HepG2 (cell line): ENCODE data around the gene DENND11. TPM values are rescaled to one million over a fixed set of nuclear protein-coding genes. Genes with fewer than 3 reads are reported as not detected.

Experiments
- ATAC-seq: fragments of 200-7000 bp; cut with Tn5 transposase; 3 replicates; pipeline ENCODE4 v1.9.1; 2020; ENCODE audit warnings: mild to moderate bottlenecking, moderate library complexity
- BruUV-seq: library from RNA; stranded (reverse); fragments of 400-500 nt; replicated peaks from 2 replicates; lab custom pipeline; 2021; lab: Mats Ljungman, UMichigan
- CTCF ChIA-PET: fragments of 300-600 bp; formaldehyde crosslinking; extraction: SDS; loops from one replicate; lab custom pipeline; 2021; ENCODE audit warnings: low total read pairs, inconsistent platforms, low intra/inter-chr PET ratio; lab: Yijun Ruan, JAX
- POLR2A ChIA-PET: fragments of 350-600 bp; sonication (Branson Sonifier 250); formaldehyde crosslinking; loops from one replicate; lab custom pipeline; 2020; ENCODE audit warnings: antibody characterized with exemption, inconsistent platforms; lab: Yijun Ruan, JAX
- DNase-seq: peaks from one replicate; pipeline ENCODE4 v3.0.0-alpha.2; 2015; ENCODE audit warnings: low spot score
- FAIRE-seq: peaks from 3 replicates; lab custom pipeline; 2011; peaks lifted over from hg19 to GRCh38; lab: Jason Lieb, UNC
- H2AFZ ChIP-seq: one replicate; pipeline ENCODE4 v1.6.1; 2011; ENCODE audit warnings: low read length, inconsistent platforms
- H3K27ac ChIP-seq: fragments of 300-600 bp; 3 replicates; pipeline ENCODE4 v1.8.0; 2011; ENCODE audit warnings: mixed run types, mild to moderate bottlenecking, mixed read lengths, low read length, inconsistent platforms; ENCODE audit not compliant: insufficient read depth; ENCODE audit errors: extremely low read length
- H3K27me3 ChIP-seq, 2 experiments: fragments of 200-600 bp in 1 of 2; 2 replicates in 1 of 2; 3 replicates in 1 of 2; pipeline versions ENCODE4 v1.6.0 to v1.8.0; 2011; ENCODE audit warnings: low read length in 2 of 2, mild to moderate bottlenecking in 2 of 2, moderate library complexity in 2 of 2, inconsistent platforms in 1 of 2; ENCODE audit not compliant: insufficient read depth in 2 of 2, control insufficient read depth in 1 of 2
- H3K36me3 ChIP-seq, 2 experiments: fragments of 200-600 bp in 1 of 2; replicated peaks in 1 of 2; 2 replicates in 1 of 2; 3 replicates in 1 of 2; pipeline versions ENCODE4 v1.5.1 to v1.8.0; 2011; ENCODE audit warnings: low read length in 2 of 2, inconsistent platforms in 1 of 2; ENCODE audit not compliant: insufficient read depth in 2 of 2, control insufficient read depth in 1 of 2
- H3K4me1 ChIP-seq: 2 replicates; pipeline ENCODE4 v1.5.1; 2012; ENCODE audit warnings: low read length, inconsistent platforms; ENCODE audit not compliant: insufficient read depth
- H3K4me2 ChIP-seq: 2 replicates; pipeline ENCODE4 v1.6.0; 2011; ENCODE audit warnings: low read depth, low read length, inconsistent platforms
- H3K4me3 ChIP-seq, 3 experiments: fragments of 200-600 bp in 1 of 3; sonication (generic), shearing (Covaris generic) in 1 of 3; replicated peaks in 1 of 3; 2 replicates each; pipeline ENCODE4 v1.5.1; 2011 to 2016; ENCODE audit warnings: low read length in 3 of 3, inconsistent platforms in 2 of 3, low read depth in 2 of 3, mild to moderate bottlenecking in 2 of 3, control low read depth in 1 of 3, mixed read lengths in 1 of 3; ENCODE audit not compliant: insufficient read depth in 1 of 3
- H3K79me2 ChIP-seq: one replicate; pipeline ENCODE4 v1.6.1; 2011; ENCODE audit warnings: low read length, inconsistent platforms; ENCODE audit not compliant: insufficient read depth
- H3K9ac ChIP-seq: 2 replicates; pipeline ENCODE4 v1.6.0; 2011; ENCODE audit warnings: mild to moderate bottlenecking, low read depth, low read length, inconsistent platforms; ENCODE audit not compliant: insufficient read depth
- H3K9me3 ChIP-seq: 2 replicates; pipeline ENCODE4 v1.5.1; 2012; ENCODE audit warnings: mild to moderate bottlenecking, low read length
- H4K20me1 ChIP-seq: 2 replicates; pipeline ENCODE4 v1.6.0; 2011; ENCODE audit warnings: inconsistent platforms, mild to moderate bottlenecking, low read length, moderate library complexity; ENCODE audit not compliant: insufficient read depth
- MYNN ChIP-seq: sonication (generic); formaldehyde crosslinking; IDR thresholded peaks from 2 replicates; pipeline ENCODE4 v1.4.0; 2020; ENCODE audit warnings: mild to moderate bottlenecking, low read depth, missing genetic modification reagents
- PHF21A ChIP-seq: sonication (generic); formaldehyde crosslinking; IDR thresholded peaks from 2 replicates; pipeline ENCODE4 v1.5.0; 2020; ENCODE audit warnings: mild to moderate bottlenecking, missing genetic modification reagents
- PHF5A ChIP-seq: IDR thresholded peaks from one replicate; pipeline ENCODE4 v1.6.1; 2018; ENCODE audit warnings: low read depth, missing genetic modification reagents; ENCODE audit not compliant: unreplicated experiment
- RBM22 ChIP-seq: fragments of 200-400 bp; formaldehyde crosslinking; optimal IDR thresholded peaks from 2 replicates; pipeline ENCODE3; 2017; ENCODE audit warnings: mild to moderate bottlenecking, low read length, moderate library complexity
- ZNF350 ChIP-seq: sonication (generic); formaldehyde crosslinking; IDR thresholded peaks from 2 replicates; pipeline ENCODE4 v1.4.0; 2020; ENCODE audit warnings: mild to moderate bottlenecking, low read depth, missing genetic modification reagents, borderline replicate concordance
- ZNF383 ChIP-seq: sonication (generic); formaldehyde crosslinking; IDR thresholded peaks from 2 replicates; pipeline ENCODE4 v1.4.0; 2020; ENCODE audit warnings: missing genetic modification reagents, mild to moderate bottlenecking, borderline replicate concordance
- ZNF678 ChIP-seq: sonication (generic); formaldehyde crosslinking; IDR thresholded peaks from 2 replicates; pipeline ENCODE4 v1.4.0; 2020; ENCODE audit warnings: mild to moderate bottlenecking, missing genetic modification reagents
- ZNF749 ChIP-seq: sonication (generic); formaldehyde crosslinking; IDR thresholded peaks from 2 replicates; pipeline ENCODE4 v1.8.0; 2022; ENCODE audit warnings: mild to moderate bottlenecking, missing genetic modification reagents, moderate library complexity, borderline replicate concordance
- ZNF83 ChIP-seq: sonication (generic); formaldehyde crosslinking; IDR thresholded peaks from 2 replicates; pipeline ENCODE4 v1.4.0; 2020; ENCODE audit warnings: missing genetic modification reagents, mild to moderate bottlenecking, borderline replicate concordance
- WGBS: methylation state at CpG from one replicate; pipeline ENCODE4 v1.1.6; 2017; ENCODE audit warnings: low lambda C conversion rate; 5-methylcytosine and 5-hydroxymethylcytosine counted together
- in situ Hi-C: cut with HindIII; loops from 2 replicates; pipeline ENCODE4 v1.10.0; 2017; ENCODE audit warnings: low pct_unique_long_range_greater_than_20kb; ENCODE audit not compliant: extremely low pct_ligation_motif_present
- intact Hi-C: fragments of 100-400 bp; cut with micrococcal nuclease; formaldehyde crosslinking; loops from one replicate; pipeline ENCODE4 v1.10.0; 2022; ENCODE audit not compliant: unreplicated experiment
- polyA plus RNA-seq, 8 experiments: library from polyadenylated mRNA; depleted of rRNA in 3 of 8; stranded (reverse) in 7 of 8; unstranded in 1 of 8; fragments of >200 nt; fragmentation: Illumina TruSeq in 4 of 8; extraction: Trizol in 4 of 8; gene quantifications; 2 replicates each; pipeline versions ENCODE4 v1.2.1 to v1.2.3, GENCODE V29; 2011 to 2016; ENCODE audit warnings: low read depth in 4 of 8, missing spikeins in 1 of 8, mixed read lengths in 1 of 8; ENCODE audit not compliant: insufficient read depth in 1 of 8
- total RNA-seq, 5 experiments: library from RNA; depleted of rRNA; stranded (reverse); fragments of >200 nt; fragmentation: Illumina TruSeq; extraction: Trizol; gene quantifications; 2 replicates each; pipeline ENCODE4 v1.2.3, GENCODE V29; 2016; ENCODE audit warnings: low read depth in 1 of 5

Gene DENND11
- total and polyA plus RNA-seq, 2 of the 13 experiments (the other 11 are each of a cell fraction or from before 2014, with no cell fraction given): 7.1 to 10.5 TPM

DNA sequence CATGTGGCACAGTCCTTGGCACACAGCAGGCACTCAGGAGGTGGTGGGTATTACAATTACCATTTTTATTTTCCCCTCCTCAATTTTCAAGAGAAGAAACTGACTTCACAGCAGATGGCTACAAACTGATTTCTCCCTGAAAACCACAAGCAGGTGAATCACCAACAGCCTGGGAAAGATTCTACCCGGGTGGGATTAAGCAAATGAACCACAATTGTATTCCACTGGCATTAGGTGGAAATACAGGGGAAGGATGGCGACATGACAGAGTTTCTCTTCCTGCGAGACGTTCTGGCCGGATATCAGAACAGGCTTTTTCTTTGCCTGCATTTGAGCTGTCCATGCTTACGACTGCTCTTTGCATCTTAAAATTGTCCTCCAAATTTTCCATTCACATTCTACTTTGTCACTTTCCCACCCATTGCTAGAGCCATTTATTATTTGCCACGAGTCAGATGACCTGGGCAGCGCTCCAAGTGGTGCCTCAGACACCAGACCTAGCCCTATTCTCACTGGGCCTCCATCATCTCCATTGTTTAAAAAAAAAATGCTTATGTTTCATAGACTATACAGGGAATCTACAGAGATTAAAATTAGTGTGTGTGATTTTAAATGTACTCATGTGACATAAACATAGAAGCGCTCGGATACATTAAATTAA, 4.6 kb downstream of the DENND11 start:
- Histone ChIP-seq H3K27ac (no peak overlapping the region), H3K9ac (no peak overlapping the region), H3K9me3 (no peaks in the 10 kb centered on the region), H4K20me1 (0 out of 2 replicates have a peak, but pooled peaks cover 2% of the 10 kb centered on the region), H2AFZ (no peak overlapping the region), H3K4me1 (peaks cover 39% of the 10 kb centered on the region), H3K36me3 (no peaks in the 10 kb centered on the region), H3K4me2 (no peak overlapping the region), H3K4me3 (no peak overlapping the region)
- DNase-seq: no peak
- 93% methylated on average over 10 of the region's 10 CpGs for WGBS
- in situ Hi-C loops (no loop called here), intact Hi-C loops (loop anchor here (2.0 kb wide), 1 partner anchor 41 kb away; the partner anchor contains the start of gene SSBP1)
- CTCF ChIA-PET: no interaction called here
- no peak for ATAC-seq
- no TSS peak for BruUV-seq
- TF ChIP-seq ZNF83 (CRISPR knock-in tag): no peak
- TF ChIP-seq MYNN (CRISPR knock-in tag): no peak
- no peak for TF ChIP-seq PHF21A (CRISPR knock-in tag)
- no peak for TF ChIP-seq ZNF749 (CRISPR knock-in tag)
- TF ChIP-seq ZNF350 (CRISPR knock-in tag): no peak
- TF ChIP-seq ZNF678: no peak
- no peak for TF ChIP-seq RBM22
- TF ChIP-seq PHF5A: no peak
- TF ChIP-seq ZNF383: no peak
- TF ChIP-seq, all 625 proteins: peak for 0
- Histone ChIP-seq H3K79me2 (no peaks in the 10 kb centered on the region), H3K27me3 (no peaks in the 10 kb centered on the region)
- FAIRE-seq: no peak
- POLR2A ChIA-PET: no interaction called here
